ENCODE measurements around the gene DCUN1D3.
"Not testable (repeated sequence)": the region's sequence is repeated elsewhere in the genome, so short reads cannot be mapped to it uniquely, and the experiment has no call there.

DCUN1D3 gene

GRCh38 chr16:20818929-20819585 is 81.1 kb downstream of the DCUN1D3 start:
- no peak for DNase-seq

- DNase-seq, result no peak
Measured at GRCh38 chr16:20814784-20815183, 85.4 kb downstream of the DCUN1D3 start.

GRCh38 chr16:20812510-20812909 is 87.6 kb downstream of the DCUN1D3 start:
- DNase-seq, result no peak

GRCh38 chr16:20811889-20812439 is 88.2 kb downstream of the DCUN1D3 start:
- DNase-seq, result no peak

- DNase-seq, result no peak
Measured at GRCh38 chr16:20807862-20808261, 92.3 kb downstream of the DCUN1D3 start.

- peak; percentile 75 to 81 for DNase-seq
Measured at GRCh38 chr16:20806168-20807050, 93.7 kb downstream of the DCUN1D3 start, which contains the start of the genes ERI2 and REXO5. TSS of gene ERI2 (minus strand) at chr16:20806472. CDS start at chr16:20806430, 42 bp downstream. TSS of gene REXO5 (plus strand) at chr16:20806527. CDS start at chr16:20806954, 427 bp downstream.

- DNase-seq, result not testable (repeated sequence)
Measured at GRCh38 chr16:20805684-20806167, 94.4 kb downstream of the DCUN1D3 start.

All from CD4-positive, alpha-beta T cell treated with Interferon alpha-2 for 1 hour (primary cell).